Mammary epithelial cell (primary cell): Measurements from ENCODE around the gene GRIN2A.

Source experiments
- EZH2 ChIP-seq: IDR thresholded peaks from 2 replicates; pipeline ENCODE4 v1.6.1; 2012; ENCODE audit warnings: low read length, inconsistent platforms, borderline replicate concordance
- TF ChIP-seq, protein P1 (sequence below), 2 donors: IDR thresholded peaks in 1 of 2; conservative IDR thresholded peaks in 1 of 2; 2 replicates each; pipeline ENCODE4 v1.5.1; 2011 to 2012; ENCODE audit warnings: inconsistent platforms in 2 of 2, low read length in 2 of 2, mild to moderate bottlenecking in 2 of 2, control low read depth in 1 of 2, low read depth in 1 of 2; ENCODE audit not compliant: insufficient read depth in 1 of 2; ENCODE audit errors: extremely low read depth in 1 of 2

DNA sequence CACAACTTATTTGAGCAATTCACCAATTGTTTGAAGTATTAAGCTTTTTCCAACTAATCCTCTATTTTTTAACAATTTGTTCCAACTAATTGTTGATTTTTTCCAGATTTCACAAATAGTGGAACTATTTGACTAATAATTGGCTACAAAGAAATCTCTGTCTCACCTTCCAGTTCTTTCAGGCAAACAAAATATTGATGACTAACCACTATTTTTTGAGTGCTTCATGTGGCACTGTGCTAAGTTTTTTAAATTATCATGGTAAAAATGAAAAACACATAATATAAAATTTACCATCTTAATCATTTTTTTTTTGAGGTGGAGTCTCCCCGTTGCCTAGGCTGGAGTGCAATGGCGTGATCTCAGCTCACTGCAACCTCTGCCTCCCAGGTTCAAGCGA, 24.6 kb upstream of the GRIN2A start:
- TF ChIP-seq, protein P1, sequence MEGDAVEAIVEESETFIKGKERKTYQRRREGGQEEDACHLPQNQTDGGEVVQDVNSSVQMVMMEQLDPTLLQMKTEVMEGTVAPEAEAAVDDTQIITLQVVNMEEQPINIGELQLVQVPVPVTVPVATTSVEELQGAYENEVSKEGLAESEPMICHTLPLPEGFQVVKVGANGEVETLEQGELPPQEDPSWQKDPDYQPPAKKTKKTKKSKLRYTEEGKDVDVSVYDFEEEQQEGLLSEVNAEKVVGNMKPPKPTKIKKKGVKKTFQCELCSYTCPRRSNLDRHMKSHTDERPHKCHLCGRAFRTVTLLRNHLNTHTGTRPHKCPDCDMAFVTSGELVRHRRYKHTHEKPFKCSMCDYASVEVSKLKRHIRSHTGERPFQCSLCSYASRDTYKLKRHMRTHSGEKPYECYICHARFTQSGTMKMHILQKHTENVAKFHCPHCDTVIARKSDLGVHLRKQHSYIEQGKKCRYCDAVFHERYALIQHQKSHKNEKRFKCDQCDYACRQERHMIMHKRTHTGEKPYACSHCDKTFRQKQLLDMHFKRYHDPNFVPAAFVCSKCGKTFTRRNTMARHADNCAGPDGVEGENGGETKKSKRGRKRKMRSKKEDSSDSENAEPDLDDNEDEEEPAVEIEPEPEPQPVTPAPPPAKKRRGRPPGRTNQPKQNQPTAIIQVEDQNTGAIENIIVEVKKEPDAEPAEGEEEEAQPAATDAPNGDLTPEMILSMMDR (conservative IDR thresholded peaks at IDR 0.05 in 1 of 2, IDR thresholded peaks at IDR 0.05 in 1 of 2; ENCODE audit: extremely low read depth in 1 of 2, insufficient read depth in 1 of 2, low read depth in 1 of 2, low read length in 2 of 2): no peak
- TF ChIP-seq EZH2: no peak
